Mucosa of descending colon (tissue), 3 donors: ENCODE measurements around the gene AGGF1. TPM values are rescaled to one million over a fixed set of nuclear protein-coding genes. Genes with fewer than 3 reads are reported as not detected.
"Not testable (repeated sequence)": the region's sequence is repeated elsewhere in the genome, so short reads cannot be mapped to it uniquely, and the experiment has no call there.

Source experiments
- ATAC-seq: fragments of 200-7000 bp; cut with Tn5 transposase; one replicate; pipeline ENCODE4 v1.9.1; 2020; ENCODE audit warnings: mild to moderate bottlenecking, moderate library complexity
- DNase-seq, 3 donors: peaks; one replicate each; pipeline ENCODE4 v3.0.0-alpha.2; 2020
- H3K36me3 ChIP-seq: fragments of 200-600 bp; one replicate; pipeline ENCODE4 v1.8.0; 2021; ENCODE audit warnings: low read depth, mild to moderate bottlenecking
- H3K4me1 ChIP-seq: fragments of 200-600 bp; one replicate; pipeline ENCODE4 v1.8.0; 2021; ENCODE audit warnings: low read depth, mild to moderate bottlenecking
- H3K4me3 ChIP-seq: fragments of 200-600 bp; one replicate; pipeline ENCODE4 v1.8.0; 2021; ENCODE audit warnings: mild to moderate bottlenecking
- H3K9me3 ChIP-seq: fragments of 200-600 bp; one replicate; pipeline ENCODE4 v1.8.0; 2021; ENCODE audit warnings: mild to moderate bottlenecking
- intact Hi-C, 2 donors: fragments of 100-400 bp; cut with DNase I in 1 of 2; cut with micrococcal nuclease in 1 of 2; formaldehyde crosslinking; loops; one replicate each; pipeline versions ENCODE4 v1.11.0 to v1.11.1; 2022; cut with DNase I, micrococcal nuclease
- total RNA-seq, 3 donors: library from RNA; stranded (reverse); fragmentation: NEBNext Ultra II Directional in 2 of 3; extraction: Animal tissue kit (Norgen Biotek cat#: 25700) in 2 of 3; gene quantifications; one replicate each; pipeline versions ENCODE4 v1.2.1 to v1.2.4, GENCODE V29; 2021 to 2023
- TF ChIP-seq, protein P1 (sequence below): fragments of 200-600 bp; IDR thresholded peaks from one replicate; pipeline ENCODE4 v1.8.0; 2022; ENCODE audit warnings: antibody characterized with exemption, mild to moderate bottlenecking
- donor health status: DM: no; HTN: no; CAD: no; lungs with moderate emphysema.
- donor health status: DM: no; HTN: no; CAD: no.
- donor health status: DM: no; HTN: yes; CAD: no.

AGGF1 gene
- total RNA-seq, 3 donors from 2014 or later, result 19.6 to 20.3 (median 20.2) TPM

DNA sequence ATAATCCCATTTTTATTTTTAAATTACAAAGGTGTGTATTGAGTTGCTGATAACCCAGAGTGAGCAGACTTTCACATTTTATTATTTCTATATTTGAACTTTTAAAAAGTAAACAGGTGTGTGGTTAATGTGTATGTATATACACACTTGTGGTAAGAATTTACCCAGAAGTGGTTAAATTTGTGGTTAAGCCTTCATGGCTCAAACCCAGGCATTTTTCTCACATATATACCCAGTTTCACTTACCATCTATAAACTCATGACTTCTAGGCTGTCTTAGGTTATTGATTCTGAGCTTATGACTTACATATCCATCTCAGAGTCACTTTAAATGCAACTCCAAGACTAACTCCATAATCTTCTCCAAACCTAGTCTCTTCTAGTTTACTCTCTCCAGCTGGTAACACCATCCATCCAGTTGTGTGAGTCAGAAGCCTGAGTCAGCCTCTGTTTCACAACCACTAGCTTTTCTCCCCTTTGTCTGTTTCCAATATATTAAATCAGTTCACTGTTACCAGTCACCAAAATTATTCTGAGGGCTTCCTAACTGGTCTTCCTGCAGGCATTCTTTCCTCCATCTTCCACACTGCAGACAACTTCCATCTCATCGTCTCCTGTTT lies 36.7 kb downstream of the AGGF1 start:
- Histone ChIP-seq H3K9me3 (no peaks in the 10 kb centered on the region), H3K4me3 (no peak overlapping the region), H3K36me3 (no peaks in the 10 kb centered on the region), H3K4me1 (no peaks in the 10 kb centered on the region)
- TF ChIP-seq, protein P1, sequence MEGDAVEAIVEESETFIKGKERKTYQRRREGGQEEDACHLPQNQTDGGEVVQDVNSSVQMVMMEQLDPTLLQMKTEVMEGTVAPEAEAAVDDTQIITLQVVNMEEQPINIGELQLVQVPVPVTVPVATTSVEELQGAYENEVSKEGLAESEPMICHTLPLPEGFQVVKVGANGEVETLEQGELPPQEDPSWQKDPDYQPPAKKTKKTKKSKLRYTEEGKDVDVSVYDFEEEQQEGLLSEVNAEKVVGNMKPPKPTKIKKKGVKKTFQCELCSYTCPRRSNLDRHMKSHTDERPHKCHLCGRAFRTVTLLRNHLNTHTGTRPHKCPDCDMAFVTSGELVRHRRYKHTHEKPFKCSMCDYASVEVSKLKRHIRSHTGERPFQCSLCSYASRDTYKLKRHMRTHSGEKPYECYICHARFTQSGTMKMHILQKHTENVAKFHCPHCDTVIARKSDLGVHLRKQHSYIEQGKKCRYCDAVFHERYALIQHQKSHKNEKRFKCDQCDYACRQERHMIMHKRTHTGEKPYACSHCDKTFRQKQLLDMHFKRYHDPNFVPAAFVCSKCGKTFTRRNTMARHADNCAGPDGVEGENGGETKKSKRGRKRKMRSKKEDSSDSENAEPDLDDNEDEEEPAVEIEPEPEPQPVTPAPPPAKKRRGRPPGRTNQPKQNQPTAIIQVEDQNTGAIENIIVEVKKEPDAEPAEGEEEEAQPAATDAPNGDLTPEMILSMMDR, result no peak
- ATAC-seq, result no peak
- DNase-seq, result no peak
- intact Hi-C loops, result no loop called here

DNA sequence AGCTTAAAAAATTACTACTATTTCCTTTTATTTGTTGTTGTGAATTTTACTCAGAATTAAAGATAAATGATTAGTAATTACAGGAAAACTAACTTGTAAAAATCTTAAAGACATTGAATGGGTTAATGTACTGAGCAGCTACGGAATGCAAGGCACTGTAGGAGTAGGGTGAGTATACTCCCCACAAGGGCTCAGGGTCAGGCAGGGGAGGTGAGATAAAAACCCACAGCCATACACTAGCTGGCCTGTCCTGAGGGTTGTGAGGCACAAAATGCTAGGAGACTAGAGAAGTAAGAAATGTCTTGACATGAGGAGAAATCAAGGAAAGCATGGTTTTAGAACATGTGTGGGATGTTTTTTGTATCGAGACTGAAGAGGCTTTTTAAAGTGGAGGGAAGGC lies 43.5 kb downstream of the AGGF1 start:
- TF ChIP-seq, protein P1, result no peak
- ATAC-seq (no peak), DNase-seq (no peak)
- no peaks in the 10 kb centered on the region for H3K36me3 ChIP-seq
- H3K9me3 ChIP-seq, result no peaks in the 10 kb centered on the region
- peaks cover 4% of the 10 kb centered on the region for H3K4me1 ChIP-seq
- intact Hi-C loops, result no loop called here
- H3K4me3 ChIP-seq, result no peak overlapping the region

DNA sequence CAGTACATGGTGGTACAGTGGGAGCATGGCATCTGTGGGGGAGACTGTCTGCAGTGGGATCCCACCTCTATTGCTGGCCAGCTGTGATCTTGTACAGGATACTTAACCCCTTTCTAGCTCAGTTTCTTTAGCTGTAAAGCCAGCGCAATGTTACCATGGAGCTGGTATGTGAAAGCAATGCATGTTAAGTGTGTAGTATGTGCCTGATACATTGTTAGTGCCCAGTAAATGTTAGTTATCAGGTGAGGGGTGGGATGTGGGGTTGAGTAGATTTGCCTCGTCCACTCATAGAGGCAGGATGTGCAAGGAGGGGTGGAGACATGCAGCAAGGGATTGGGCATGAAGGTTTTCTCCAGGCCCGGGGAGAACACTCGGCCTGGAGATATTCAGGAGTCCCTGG lies 44.5 kb downstream of the AGGF1 start:
- no peak for ATAC-seq
- TF ChIP-seq, protein P1, result no peak
- Histone ChIP-seq H3K36me3 (peaks cover 3% of the 10 kb centered on the region), H3K4me3 (no peak overlapping the region), H3K9me3 (no peaks in the 10 kb centered on the region), H3K4me1 (peaks cover 4% of the 10 kb centered on the region)
- intact Hi-C loops, result no loop called here
- DNase-seq, result no peak

DNA sequence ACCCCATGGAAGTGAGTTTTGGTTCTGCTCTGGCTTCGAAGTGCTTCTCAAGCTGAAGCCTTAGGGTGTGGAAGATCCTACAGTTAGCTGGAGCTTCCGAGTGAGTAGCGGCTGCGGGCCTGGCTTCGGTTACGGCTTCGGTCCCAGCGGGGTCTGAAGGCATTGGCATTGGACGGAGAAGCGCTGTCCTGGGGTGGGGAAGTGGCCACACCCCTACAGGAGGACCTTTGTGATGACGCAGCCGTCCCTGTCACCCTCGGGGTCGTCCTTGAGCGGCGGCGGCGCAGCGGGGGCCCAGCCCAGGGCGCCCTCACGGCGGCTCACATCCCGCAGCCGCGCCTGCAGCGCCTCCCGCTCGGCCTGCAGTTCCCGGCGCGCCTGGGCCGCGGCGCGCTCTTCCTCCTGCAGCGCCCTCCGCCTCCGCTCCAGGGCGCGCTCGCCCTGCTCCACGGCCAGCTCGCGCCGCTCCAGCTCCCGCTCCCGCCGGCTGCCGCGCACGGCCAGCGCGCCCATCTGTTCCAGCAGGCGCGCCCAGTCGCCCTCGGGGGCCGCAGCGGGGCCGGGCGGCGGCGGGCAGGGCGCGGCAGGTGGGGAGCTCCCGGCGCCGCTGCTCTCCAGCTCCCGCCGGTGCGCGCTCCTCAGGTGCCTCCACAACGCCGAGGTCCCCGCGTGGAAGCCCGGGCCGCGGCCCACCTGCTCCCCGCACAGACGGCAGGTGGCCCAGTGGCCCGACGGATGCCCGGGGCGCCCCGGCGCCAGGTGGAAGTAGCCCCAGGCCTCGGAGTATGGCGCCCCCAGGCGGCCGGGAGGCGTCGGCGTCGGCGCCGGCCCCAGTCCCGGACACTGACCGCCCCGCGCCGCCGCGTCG lies 47.0 kb downstream of the AGGF1 start:
- intact Hi-C loops, result no loop called here
- DNase-seq (peak; percentile 70 to 77 (median 74)), ATAC-seq (peak; percentile 90)
- no peak overlapping the region for H3K4me3 ChIP-seq
- H3K36me3 ChIP-seq, result peaks cover 3% of the 10 kb centered on the region
- TF ChIP-seq, protein P1, result peak; percentile 14
- H3K4me1 ChIP-seq, result peaks cover 4% of the 10 kb centered on the region
- H3K9me3 ChIP-seq, result no peaks in the 10 kb centered on the region

DNA sequence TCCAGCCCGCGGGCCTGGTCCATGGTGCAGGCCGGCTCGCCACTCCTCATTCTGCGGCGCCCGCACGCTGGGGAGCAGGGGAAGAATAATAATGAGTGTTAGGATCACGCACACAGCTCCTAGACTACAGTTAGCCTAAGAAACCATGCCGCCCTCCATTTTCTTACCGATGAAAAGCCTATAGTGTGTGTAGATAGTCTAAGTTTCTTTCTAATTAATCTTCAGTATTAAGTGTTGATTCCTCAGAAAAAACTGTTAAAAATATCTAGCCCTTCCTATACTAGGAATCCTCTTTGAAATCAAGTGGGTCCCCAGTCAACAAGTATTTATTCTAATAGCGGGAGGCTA lies 47.6 kb downstream of the AGGF1 start:
- Histone ChIP-seq H3K9me3 (no peaks in the 10 kb centered on the region), H3K4me1 (peaks cover 4% of the 10 kb centered on the region), H3K36me3 (peaks cover 3% of the 10 kb centered on the region), H3K4me3 (no peak overlapping the region)
- DNase-seq (no peak), ATAC-seq (no peak)
- intact Hi-C loops, result no loop called here
- TF ChIP-seq, protein P1, result no peak

DNA sequence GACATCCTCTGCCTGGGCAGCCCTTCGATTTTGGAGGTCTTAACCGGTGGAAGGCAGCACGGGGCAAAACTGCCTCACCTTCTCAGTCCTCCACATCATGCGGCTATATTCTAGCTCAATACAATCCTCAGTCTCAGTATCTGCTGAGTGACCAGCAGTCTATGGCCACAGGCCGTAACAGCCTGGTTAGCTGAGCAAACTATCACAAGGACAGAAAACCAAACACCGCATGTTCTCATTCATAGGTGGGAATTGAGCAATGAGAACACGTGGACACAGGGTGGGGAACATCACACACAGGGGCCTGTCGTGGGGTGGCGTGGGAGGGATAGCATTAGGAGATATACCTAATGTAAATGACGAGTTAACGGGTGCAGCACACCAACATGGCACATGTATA lies 50.3 kb downstream of the AGGF1 start:
- ATAC-seq, intact Hi-C loops, DNase-seq, H3K36me3 ChIP-seq, H3K4me3 ChIP-seq, H3K9me3 ChIP-seq, H3K4me1 ChIP-seq: not testable (repeated sequence)
